H1 (cell line): ENCODE measurements around the gene BMPR1A.

Experiments
- CTCF ChIP-seq, 3 experiments: IDR thresholded peaks; 1 replicate in 2 of 3; 2 replicates in 1 of 3; pipeline versions ENCODE4 v1.5.1 to v1.6.1; 2011; ENCODE audit warnings: low read length in 3 of 3, mild to moderate bottlenecking in 3 of 3, inconsistent platforms in 2 of 3, low read depth in 1 of 3, moderate library complexity in 1 of 3; ENCODE audit not compliant: insufficient read depth in 1 of 3; ENCODE audit errors: control extremely low read depth in 1 of 3
- EZH2 ChIP-seq: fragments of 200-600 bp; sonication (generic); IDR thresholded peaks from 2 replicates; pipeline ENCODE4 v1.7.1; 2012; ENCODE audit warnings: low read depth, mild to moderate bottlenecking, moderate library complexity, low read length, inconsistent platforms; ENCODE audit not compliant: severe bottlenecking

- TF ChIP-seq CTCF (IDR thresholded peaks at IDR 0.05; ENCODE audit: control extremely low read depth in 1 of 3, insufficient read depth in 1 of 3, low read depth in 1 of 3, low read length in 3 of 3) (no peak), EZH2 (no peak)
Observed at GRCh38 chr10:86820509-86820908, 64.1 kb downstream of the BMPR1A start.
